Neural crest cell (in vitro differentiated cells): ENCODE results near the gene ATG4D. TPM values are rescaled to one million over a fixed set of nuclear protein-coding genes. Genes with fewer than 3 reads are reported as not detected.
A peak's percentile ranks its signal among the peaks of the same experiment; 100 is the strongest.
"Not testable (repeated sequence)": the region's sequence is repeated elsewhere in the genome, so short reads cannot be mapped to it uniquely, and the experiment has no call there.

ENCODE experiments used
- DNase-seq: peaks from one replicate; pipeline ENCODE4 v3.0.0; 2021; ENCODE audit warnings: low read depth, mixed read lengths, low spot score
- H3K27ac Mint-ChIP-seq: one replicate; pipeline ENCODE4 v1.8.0; 2021; ENCODE audit warnings: mild to moderate bottlenecking, mixed read lengths; ENCODE audit not compliant: unreplicated experiment
- H3K27me3 Mint-ChIP-seq: 2 replicates; pipeline ENCODE4 v1.8.0; 2021; ENCODE audit warnings: low read depth, mild to moderate bottlenecking, mixed read lengths
- H3K36me3 Mint-ChIP-seq: 2 replicates; pipeline ENCODE4 v1.8.0; 2021; ENCODE audit warnings: low read depth, mild to moderate bottlenecking, mixed read lengths
- H3K4me1 Mint-ChIP-seq: 2 replicates; pipeline ENCODE4 v1.8.0; 2021; ENCODE audit warnings: mixed read lengths
- H3K4me3 Mint-ChIP-seq: one replicate; pipeline ENCODE4 v1.8.0; 2021; ENCODE audit warnings: mild to moderate bottlenecking, mixed read lengths
- H3K9me3 Mint-ChIP-seq: 2 replicates; pipeline ENCODE4 v1.8.0; 2021; ENCODE audit warnings: mixed read lengths
- CTCF ChIP-seq: fragments of 200-600 bp; sonication (generic); conservative IDR thresholded peaks from 2 replicates; pipeline ENCODE4 v1.5.0; 2021; ENCODE audit warnings: antibody characterized with exemption, mild to moderate bottlenecking
- total RNA-seq: library from RNA; stranded (reverse); gene quantifications from 2 replicates; pipeline ENCODE4 v1.2.1, GENCODE V29; 2021

ATG4D gene
- total RNA-seq, 1 donor from 2014 or later = 56.7 TPM

GRCh38 chr19:10535613-10536012 is 8.1 kb upstream of the ATG4D start:
- Mint-ChIP-seq H3K4me1 (no peaks in the 10 kb centered on the region), H3K9me3 (no peaks in the 10 kb centered on the region), H3K27ac (no peak overlapping the region), H3K36me3 (no peaks in the 10 kb centered on the region), H3K4me3 (no peak overlapping the region), H3K27me3 (peaks cover 11% of the 10 kb centered on the region)
- DNase-seq = no peak
- no peak for TF ChIP-seq CTCF

- Mint-ChIP-seq H3K27ac (no peak overlapping the region), H3K9me3 (no peaks in the 10 kb centered on the region), H3K4me3 (no peak overlapping the region), H3K4me1 (no peaks in the 10 kb centered on the region), H3K27me3 (peaks cover 14% of the 10 kb centered on the region), H3K36me3 (no peaks in the 10 kb centered on the region)
- DNase-seq = no peak
- no peak for TF ChIP-seq CTCF
Observed at GRCh38 chr19:10537668-10538067, 6.0 kb upstream of the ATG4D start.

DNA sequence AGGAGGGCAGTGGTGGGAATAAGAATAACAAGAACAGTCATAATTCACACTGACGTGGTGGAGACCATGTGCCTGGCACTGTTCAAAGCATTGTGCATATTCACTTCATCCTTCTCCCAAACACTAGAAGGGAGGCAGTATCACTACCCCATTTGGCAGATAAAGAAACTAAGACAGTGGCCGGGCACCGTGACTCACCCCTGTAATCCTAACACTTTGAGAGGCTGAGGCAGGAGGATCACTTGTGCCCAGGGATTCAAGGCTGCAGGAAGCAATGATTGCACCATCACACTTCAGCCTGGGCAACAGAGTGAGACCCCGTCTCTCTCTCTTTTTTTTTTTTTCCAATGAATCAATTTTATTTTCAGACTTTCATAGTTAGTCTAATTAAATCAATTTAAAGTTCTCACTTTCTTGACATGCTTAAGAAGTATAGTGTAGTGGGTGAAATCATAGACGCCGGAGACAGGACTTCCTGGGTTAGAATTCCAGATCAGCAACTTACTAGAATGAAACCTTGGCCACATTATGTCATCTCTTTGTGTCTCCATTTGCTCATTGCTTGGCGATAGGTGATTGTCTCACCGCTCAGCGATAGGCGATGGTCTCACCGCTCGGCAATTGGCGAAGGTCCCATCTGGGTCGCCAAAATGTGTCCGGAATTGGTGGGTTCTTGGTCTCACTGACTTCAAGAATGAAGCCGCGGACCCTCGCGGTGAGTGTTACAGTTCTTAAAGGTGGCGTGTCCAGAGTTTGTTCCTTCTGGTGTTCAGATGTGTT is 5.3 kb upstream of the ATG4D start:
- DNase-seq = no peak
- H3K9me3 Mint-ChIP-seq = no peaks in the 10 kb centered on the region
- peak overlapping the region; percentile 21 for H3K4me3 Mint-ChIP-seq
- no peaks in the 10 kb centered on the region for H3K4me1 Mint-ChIP-seq
- no peak for TF ChIP-seq CTCF
- H3K36me3 Mint-ChIP-seq = no peaks in the 10 kb centered on the region
- peaks cover 14% of the 10 kb centered on the region for H3K27me3 Mint-ChIP-seq
- H3K27ac Mint-ChIP-seq = no peak overlapping the region

GRCh38 chr19:10539016-10539415 is 4.7 kb upstream of the ATG4D start:
- peaks cover 14% of the 10 kb centered on the region for H3K27me3 Mint-ChIP-seq
- peak overlapping the region; percentile 21 for H3K4me3 Mint-ChIP-seq
- H3K36me3 Mint-ChIP-seq, H3K4me1 Mint-ChIP-seq, H3K9me3 Mint-ChIP-seq, DNase-seq, H3K27ac Mint-ChIP-seq: not testable (repeated sequence)

DNA sequence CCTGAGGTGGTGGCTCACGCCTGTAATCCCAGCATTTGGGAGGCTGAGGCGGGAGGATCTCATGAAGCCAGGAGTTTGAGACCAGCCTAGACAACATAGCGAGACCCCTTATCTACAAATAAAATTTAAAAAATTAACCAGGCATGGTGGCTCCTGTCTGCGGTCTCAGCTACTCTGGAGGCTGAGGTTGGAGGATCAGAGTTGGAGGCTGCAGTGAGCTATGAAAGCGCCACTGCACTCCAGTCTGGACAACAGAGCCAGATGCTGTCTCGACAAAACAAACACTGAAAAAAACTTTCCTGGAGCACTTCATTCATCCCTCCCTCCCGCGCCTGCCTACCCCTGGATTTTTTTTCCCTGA is 665 bp upstream of the ATG4D start:
- no peaks in the 10 kb centered on the region for H3K9me3 Mint-ChIP-seq
- peaks cover 10% of the 10 kb centered on the region for H3K4me1 Mint-ChIP-seq
- H3K36me3 Mint-ChIP-seq = no peaks in the 10 kb centered on the region
- no peak for DNase-seq
- TF ChIP-seq CTCF = no peak
- H3K4me3 Mint-ChIP-seq = peak overlapping the region; percentile 87
- H3K27ac Mint-ChIP-seq = no peak overlapping the region
- peaks cover 8% of the 10 kb centered on the region for H3K27me3 Mint-ChIP-seq

GRCh38 chr19:10544242-10544752 is 593 bp downstream of the ATG4D start:
- DNase-seq = no peak
- H3K36me3 Mint-ChIP-seq = no peaks in the 10 kb centered on the region
- TF ChIP-seq CTCF = no peak
- no peaks in the 10 kb centered on the region for H3K9me3 Mint-ChIP-seq
- peak overlapping the region; percentile 72 for H3K27ac Mint-ChIP-seq
- H3K4me1 Mint-ChIP-seq = peaks cover 10% of the 10 kb centered on the region
- H3K4me3 Mint-ChIP-seq = peak overlapping the region; percentile 91
- peaks cover 3% of the 10 kb centered on the region for H3K27me3 Mint-ChIP-seq
